OCI-LY7 (cell line): ENCODE measurements around the gene LIN37.
"Not testable (repeated sequence)": the region's sequence is repeated elsewhere in the genome, so short reads cannot be mapped to it uniquely, and the experiment has no call there.

Experiments used
- CTCF ChIP-seq: fragments of 200-600 bp; sonication (generic); conservative IDR thresholded peaks from 2 replicates; pipeline ENCODE4 v1.5.1; 2014; ENCODE audit warnings: mild to moderate bottlenecking, antibody characterized with exemption, low read length, moderate library complexity, mixed read lengths
- EZH2phosphoT487 ChIP-seq: fragments of 200-600 bp; sonication (generic); IDR thresholded peaks from 2 replicates; pipeline ENCODE4 v1.6.1; 2018; ENCODE audit warnings: low read depth, borderline replicate concordance, mild to moderate bottlenecking, mixed run types, antibody characterized with exemption, low read length, moderate library complexity, mixed read lengths

- not testable (repeated sequence) for TF ChIP-seq CTCF, EZH2phosphoT487
These were observed 47.2 kb downstream of the LIN37 start for GRCh38 chr19:35795564-35795963.
